LNCAP (cell line): ENCODE results near the gene SIDT2.

ENCODE experiments used
- CTCF ChIP-seq: fragments of 450-650 bp; IDR thresholded peaks from 2 replicates; pipeline ENCODE4 v1.5.1; 2017; ENCODE audit warnings: mild to moderate bottlenecking

SIDT2 gene

GRCh38 chr11:117212697-117213355 lies 34.3 kb downstream of the SIDT2 start:
- TF ChIP-seq CTCF, result no peak

- no peak for TF ChIP-seq CTCF
Measured at GRCh38 chr11:117214404-117215110, 36.0 kb downstream of the SIDT2 start.

- no peak for TF ChIP-seq CTCF
Measured at GRCh38 chr11:117217141-117218084, 38.9 kb downstream of the SIDT2 start.

GRCh38 chr11:117218133-117218915 lies 39.8 kb downstream of the SIDT2 start:
- TF ChIP-seq CTCF, result no peak

- no peak for TF ChIP-seq CTCF
Measured at GRCh38 chr11:117219001-117219400, 40.5 kb downstream of the SIDT2 start.

- TF ChIP-seq CTCF, result no peak
Measured at GRCh38 chr11:117219455-117219854, 40.9 kb downstream of the SIDT2 start.

- TF ChIP-seq CTCF, result no peak
Measured at GRCh38 chr11:117219995-117220394, 41.5 kb downstream of the SIDT2 start.
